PFSK-1 (cell line): Measurements from ENCODE around the gene PGR.

Experiments
- POLR2AphosphoS5 ChIP-seq: IDR thresholded peaks from 2 replicates; pipeline ENCODE4 v1.6.1; 2012; ENCODE audit warnings: low read depth, mild to moderate bottlenecking, control low read depth, low read length, moderate library complexity
- TAF1 ChIP-seq: IDR thresholded peaks from 2 replicates; pipeline ENCODE4 v1.6.1; 2012; ENCODE audit warnings: low read length, control low read depth, borderline replicate concordance; ENCODE audit not compliant: insufficient read depth

DNA sequence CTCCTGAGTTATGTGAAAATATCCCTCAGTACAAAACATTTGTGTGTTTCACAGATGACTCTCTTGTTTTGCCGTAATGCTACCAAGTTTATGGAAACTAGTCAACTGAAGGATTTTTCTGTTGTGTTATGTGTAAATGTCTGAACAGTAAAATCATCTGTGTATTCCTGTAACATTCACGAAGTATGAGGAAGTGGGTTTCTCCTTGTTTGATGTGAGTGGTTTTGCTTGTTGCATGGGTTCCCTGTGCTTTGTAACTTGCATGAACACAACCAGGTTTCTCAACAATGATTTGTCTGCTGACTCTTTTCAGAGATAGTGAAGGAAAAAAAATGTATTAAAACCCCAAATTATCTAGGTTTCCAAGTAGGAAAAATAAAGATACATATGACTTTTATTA is 138.1 kb downstream of the PGR start:
- no peak for TF ChIP-seq POLR2AphosphoS5
- TF ChIP-seq TAF1 = no peak
